GM12864 (cell line): Measurements from ENCODE around the gene TTC13.

ENCODE experiments used
- DNase-seq: peaks from one replicate; pipeline ENCODE4 v3.0.0-alpha.2; 2011; ENCODE audit warnings: low read depth
- H3K4me3 ChIP-seq: 2 replicates; pipeline ENCODE4 v1.5.1; 2011; ENCODE audit warnings: mild to moderate bottlenecking, low read depth, low read length, control low read depth
- TF ChIP-seq, protein P1 (sequence below): IDR thresholded peaks from 2 replicates; pipeline ENCODE4 v1.5.1; 2011; ENCODE audit warnings: low read depth, mild to moderate bottlenecking, moderate library complexity, low read length, control low read depth, inconsistent platforms; ENCODE audit errors: missing control alignments

The TTC13 gene

DNA sequence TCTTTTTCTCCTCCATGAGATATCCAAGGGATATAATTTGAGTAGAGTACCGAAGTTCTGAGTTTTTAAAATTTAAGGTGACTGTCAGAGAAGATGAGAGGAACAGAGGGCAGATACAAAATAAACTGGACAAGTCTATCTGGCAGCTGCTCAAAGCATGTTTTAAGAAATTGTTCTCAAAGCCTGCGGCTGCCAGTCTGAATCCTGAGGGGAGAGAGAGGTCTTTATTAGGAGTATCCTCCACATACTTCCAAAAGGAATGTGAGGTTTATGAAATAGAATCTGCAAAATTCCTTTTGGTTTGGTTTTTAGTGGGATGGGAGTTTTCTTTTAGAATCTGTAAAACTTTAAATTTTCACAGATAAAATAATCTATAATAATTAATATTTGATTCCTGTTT is 41.3 kb downstream of the TTC13 start:
- TF ChIP-seq, protein P1, sequence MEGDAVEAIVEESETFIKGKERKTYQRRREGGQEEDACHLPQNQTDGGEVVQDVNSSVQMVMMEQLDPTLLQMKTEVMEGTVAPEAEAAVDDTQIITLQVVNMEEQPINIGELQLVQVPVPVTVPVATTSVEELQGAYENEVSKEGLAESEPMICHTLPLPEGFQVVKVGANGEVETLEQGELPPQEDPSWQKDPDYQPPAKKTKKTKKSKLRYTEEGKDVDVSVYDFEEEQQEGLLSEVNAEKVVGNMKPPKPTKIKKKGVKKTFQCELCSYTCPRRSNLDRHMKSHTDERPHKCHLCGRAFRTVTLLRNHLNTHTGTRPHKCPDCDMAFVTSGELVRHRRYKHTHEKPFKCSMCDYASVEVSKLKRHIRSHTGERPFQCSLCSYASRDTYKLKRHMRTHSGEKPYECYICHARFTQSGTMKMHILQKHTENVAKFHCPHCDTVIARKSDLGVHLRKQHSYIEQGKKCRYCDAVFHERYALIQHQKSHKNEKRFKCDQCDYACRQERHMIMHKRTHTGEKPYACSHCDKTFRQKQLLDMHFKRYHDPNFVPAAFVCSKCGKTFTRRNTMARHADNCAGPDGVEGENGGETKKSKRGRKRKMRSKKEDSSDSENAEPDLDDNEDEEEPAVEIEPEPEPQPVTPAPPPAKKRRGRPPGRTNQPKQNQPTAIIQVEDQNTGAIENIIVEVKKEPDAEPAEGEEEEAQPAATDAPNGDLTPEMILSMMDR, result no peak
- no peak for DNase-seq

DNA sequence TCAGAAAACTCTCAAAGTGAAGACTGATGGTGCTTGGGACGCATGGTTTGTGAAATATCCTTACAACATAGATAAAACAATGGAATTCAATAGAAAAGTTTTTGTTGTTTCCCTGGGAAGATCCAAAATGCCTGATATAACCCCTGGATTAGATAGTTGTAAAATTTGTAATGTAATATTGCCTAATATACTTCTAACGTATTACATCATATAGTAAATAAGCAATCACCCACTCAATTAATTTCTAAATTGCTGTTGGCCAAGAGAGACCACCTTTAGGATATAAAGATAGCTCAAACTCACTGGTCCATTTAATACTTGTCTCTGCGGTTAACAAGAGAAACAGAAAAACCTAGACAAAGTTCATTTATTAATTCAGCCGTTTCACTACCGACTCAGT is 42.2 kb downstream of the TTC13 start:
- DNase-seq, result no peak
- TF ChIP-seq, protein P1, result no peak

More for the DNA sequence above, 41.3 kb downstream of the TTC13 start:
- no peak overlapping the region for H3K4me3 ChIP-seq

DNA sequence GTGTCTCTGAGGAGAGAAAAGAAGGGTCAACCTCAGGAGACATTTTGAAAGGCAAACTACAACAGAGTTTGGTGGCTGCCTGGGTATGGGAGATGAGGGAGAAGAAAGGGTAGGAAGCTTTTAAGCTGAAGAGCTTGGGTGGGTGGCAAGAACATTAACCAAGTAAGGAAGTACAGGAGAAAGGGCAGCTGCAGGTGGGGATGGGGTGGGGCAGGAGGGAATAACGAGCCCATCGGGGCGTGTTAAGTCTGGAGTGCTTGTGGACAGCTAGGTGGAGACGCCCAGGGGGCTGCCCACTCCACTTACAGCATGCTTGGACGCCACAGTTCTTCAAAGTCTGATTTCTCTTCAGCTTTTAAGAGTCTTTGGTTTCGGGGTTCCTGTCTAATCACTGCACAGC is 42.8 kb downstream of the TTC13 start:
- no peak for DNase-seq
- H3K4me3 ChIP-seq, result no peak overlapping the region
- TF ChIP-seq, protein P1, result no peak

More for the DNA sequence above, 42.2 kb downstream of the TTC13 start:
- no peak overlapping the region for H3K4me3 ChIP-seq

DNA sequence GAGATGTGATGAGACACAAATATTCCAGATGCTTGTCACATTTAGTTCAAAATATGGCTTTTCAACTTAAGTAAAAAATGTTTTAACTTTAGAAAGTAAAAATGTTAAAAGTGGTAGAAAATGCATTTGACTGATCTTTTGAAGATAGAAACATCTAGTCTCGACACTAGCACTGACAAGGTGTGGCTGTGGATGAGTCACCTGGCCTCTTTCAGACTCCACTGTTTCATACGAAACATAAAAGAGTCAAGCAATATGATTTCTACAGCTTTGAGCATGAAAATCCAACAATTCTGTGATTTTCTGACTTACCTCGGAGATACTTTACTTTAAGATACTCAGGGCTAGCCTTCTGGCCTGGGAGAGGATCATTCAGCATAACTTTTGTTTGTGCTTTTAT is 47.7 kb downstream of the TTC13 start:
- TF ChIP-seq, protein P1, result no peak
- H3K4me3 ChIP-seq, result no peak overlapping the region
- no peak for DNase-seq

DNA sequence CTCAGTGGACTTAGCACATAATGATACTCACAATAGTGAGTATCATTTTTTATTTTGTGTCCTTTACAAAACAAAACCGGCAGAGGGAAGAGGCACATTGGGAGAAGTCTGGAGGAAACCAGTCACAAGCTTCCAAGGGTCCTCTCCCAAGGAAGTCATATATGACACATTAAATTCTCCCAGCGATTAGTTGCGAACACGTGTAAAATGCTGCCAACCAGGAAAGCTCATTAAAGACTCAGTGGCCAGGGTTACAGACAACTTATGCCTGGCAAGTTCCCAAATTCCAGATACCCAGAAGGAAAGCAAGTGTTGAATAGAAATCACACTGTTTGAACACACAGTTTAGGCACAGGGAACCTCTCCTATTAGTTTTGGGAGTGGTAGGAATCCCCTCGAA is 52.5 kb downstream of the TTC13 start:
- no peak for DNase-seq
- no peak overlapping the region for H3K4me3 ChIP-seq
- TF ChIP-seq, protein P1, result no peak

DNA sequence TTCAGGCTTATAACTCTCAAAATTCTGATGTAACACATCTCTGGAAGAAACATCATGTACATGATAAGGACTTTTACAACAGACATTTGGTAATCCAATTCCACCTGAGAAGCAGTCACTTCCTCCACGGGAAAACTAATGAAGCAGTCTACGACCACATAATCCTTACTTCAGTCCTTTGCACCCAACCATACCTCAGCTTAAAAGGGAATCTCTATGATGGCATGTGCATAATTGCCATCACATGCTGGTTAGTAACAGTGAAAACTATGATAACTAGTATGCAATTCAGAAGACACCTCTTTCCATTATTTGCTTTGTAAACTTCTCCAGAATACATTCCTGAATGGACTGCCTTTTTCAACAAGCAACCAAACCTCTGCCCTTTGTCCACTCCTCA is 53.1 kb downstream of the TTC13 start:
- no peak overlapping the region for H3K4me3 ChIP-seq
- TF ChIP-seq, protein P1, result no peak
- DNase-seq, result no peak

DNA sequence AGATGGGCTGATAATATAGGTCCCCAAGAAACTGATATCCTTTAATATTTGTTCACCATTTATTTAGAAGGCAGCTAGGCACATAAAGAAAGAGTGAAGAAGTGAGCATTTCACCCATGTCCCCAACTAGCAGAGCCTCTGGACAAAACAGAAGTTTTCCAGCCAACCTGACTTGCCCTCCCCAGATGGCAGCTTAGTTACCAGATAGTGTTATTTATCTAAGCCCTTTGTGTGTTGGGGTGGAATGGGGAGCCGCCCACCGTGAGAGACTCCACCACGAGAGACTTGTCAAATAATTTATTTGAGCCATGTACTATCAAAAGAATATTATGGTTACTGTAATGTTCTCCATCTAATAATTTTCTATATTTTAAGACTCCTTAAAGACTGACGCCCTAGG is 55.5 kb downstream of the TTC13 start:
- no peak for DNase-seq
- TF ChIP-seq, protein P1, result no peak
- no peak overlapping the region for H3K4me3 ChIP-seq
